AG08395 (cell line): Measurements from ENCODE around the gene OCSTAMP.

ENCODE experiments used
- DNase-seq: peaks from one replicate; pipeline ENCODE4 v3.0.0; 2012; ENCODE audit warnings: mixed read lengths, low spot score

The OCSTAMP gene

DNA sequence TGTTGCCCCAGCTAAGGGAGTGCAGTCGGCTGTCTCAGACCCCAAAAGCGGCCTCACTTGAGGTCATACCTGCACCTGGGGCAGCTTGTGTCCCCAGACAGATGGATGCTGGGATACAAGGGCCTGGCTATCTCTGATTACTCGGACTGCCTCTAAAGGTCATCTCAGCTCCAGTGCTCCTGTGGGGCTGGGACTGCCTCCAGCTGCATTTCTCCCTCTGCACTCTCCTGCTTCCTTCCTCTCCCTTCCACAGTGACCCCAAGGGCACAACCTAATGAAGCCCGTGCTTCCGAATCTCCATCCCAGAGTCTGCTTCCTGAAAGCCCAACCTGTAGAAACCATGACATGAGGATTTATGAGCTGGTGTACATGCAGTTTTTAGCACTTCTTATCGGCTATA is 22.8 kb upstream of the OCSTAMP start:
- no peak for DNase-seq

DNA sequence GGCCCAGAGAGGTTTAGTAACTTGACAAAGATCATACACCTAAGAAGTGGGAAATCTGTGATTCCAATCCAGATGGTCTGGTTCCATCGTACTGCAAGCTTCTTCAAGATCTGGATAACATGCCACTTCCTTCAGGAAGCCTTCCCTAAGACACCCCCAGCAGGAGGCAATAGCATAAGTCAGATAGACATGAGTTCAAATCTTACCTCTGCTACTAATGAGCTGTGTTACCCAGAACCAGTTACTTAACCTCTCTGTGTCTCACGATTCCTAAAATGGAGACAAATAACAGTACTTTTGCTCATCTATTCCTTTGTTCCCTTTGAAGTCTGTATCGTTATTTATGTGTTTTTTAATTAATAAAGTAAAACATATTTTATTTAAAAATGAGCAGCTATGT is 22.3 kb upstream of the OCSTAMP start:
- DNase-seq, result no peak

DNA sequence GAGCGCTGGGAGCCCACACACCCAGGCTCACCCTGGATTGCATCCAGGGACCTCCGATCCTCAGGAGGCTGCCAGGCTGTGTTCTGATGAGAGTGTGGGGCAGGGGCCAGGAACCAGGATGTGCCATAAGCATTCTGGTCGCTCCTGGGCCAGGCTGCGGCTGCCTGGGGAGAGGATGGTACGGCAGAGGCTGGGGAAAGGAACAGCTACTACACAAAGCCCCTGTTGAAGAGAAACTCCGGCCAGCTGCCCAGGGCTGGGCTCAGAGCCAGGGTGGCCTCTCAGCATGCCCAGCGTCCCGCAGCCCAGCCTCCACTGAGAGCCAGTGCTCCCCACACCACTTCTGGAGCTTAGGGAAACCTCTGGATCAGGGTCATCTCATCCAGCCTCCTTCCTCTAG is 21.7 kb upstream of the OCSTAMP start:
- DNase-seq, result no peak

DNA sequence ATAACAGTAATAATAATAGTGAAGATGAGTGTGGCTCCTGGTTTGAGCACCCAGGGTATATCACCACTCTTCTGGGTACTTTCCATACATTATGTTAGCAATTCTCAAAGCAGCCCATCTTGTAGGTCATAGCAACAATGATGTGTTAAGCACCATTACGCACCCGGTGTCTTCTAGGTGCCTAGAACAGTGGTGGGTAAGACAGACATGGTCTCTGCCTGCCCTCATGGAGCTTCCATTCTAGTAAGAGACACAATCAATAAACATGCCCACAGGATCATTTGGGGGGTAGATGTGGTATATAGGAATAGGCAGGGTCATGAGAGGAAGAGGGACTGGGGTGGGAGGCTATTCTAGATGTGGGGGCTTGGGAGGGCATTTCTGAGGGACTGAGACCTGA is 21.0 kb upstream of the OCSTAMP start:
- no peak for DNase-seq

DNA sequence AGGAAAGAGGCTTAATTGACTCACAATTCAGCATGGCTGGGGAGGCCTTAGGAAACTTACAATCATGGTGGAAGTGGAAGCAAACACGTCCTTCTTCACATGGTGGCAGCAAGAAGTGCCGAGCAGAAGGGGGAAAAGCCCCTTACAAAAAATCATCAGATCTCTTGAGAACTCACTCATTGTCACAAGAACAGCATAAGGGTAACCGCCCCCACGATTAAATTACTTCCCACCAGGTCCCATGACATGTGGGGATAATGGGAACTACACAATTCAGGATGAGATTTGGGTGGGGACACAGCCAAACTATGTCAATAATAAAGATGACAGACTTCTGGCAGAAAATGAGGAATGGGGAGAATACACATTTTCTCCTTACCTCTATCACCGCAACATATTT is 20.5 kb upstream of the OCSTAMP start:
- no peak for DNase-seq

DNA sequence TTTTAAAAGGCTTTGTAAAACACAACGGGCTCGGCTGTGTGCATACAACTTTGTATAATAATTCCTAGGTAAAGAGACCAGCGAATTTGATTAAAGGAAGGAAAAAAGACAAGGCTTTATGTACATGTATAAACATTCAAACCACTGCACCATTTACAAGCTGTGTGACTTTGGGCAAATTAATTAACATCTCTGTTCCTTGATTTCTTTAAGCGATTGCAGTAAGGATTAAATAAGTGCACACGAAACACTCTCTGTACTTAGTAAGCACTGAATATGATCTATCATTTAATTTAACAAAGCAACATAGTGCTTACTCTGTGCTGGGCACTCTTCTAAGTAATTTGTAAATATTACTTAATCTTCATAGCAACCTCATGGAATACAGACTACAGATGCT is 19.5 kb upstream of the OCSTAMP start:
- no peak for DNase-seq

DNA sequence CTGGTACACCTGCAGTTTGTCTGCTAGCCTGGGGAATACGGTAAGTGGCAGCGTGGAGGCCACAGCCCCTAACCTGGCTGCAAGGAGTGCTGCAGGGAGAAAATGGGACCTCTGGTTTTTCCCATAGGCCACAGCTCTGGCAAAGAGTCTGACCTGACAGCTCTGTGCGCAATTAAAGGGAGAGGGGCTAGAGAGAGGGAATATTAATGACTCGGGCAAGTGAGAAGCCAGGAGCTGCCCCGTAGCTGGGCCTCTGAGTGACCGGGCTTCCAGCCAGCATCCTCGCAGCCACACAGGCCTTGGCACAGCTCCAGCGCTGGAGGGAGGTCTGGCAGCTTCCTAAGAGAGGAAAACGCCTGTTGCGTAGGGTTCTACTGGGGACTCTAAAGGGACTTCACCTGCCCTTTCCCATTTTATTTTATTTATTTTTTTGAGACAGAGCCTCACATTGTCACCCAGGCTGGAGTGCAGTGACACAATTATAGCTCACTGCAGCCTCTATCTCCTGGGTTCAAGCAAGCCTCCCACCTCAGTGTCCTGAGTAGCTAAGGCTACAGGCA is 18.2 kb upstream of the OCSTAMP start:
- peak; percentile 62 for DNase-seq

DNA sequence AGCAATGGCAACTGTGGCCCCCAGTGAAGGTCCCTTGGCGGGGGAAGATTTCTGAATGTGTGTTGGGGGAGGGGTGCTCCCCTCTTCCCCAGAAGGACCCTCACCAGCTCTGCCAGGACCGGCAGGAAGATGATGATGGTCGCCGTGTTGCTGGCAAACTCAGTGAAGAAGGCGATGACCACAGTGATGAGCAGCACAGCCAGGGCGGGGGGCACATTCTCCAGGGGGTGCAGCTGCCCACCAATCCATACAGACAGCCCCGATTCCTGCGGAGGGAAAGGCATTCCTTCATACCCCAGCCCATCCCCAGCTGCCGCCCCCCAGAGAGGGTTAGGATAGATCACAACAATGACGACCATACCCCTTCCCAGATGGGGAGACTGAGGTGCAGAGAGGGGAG is 15.7 kb upstream of the OCSTAMP start:
- DNase-seq, result no peak

DNA sequence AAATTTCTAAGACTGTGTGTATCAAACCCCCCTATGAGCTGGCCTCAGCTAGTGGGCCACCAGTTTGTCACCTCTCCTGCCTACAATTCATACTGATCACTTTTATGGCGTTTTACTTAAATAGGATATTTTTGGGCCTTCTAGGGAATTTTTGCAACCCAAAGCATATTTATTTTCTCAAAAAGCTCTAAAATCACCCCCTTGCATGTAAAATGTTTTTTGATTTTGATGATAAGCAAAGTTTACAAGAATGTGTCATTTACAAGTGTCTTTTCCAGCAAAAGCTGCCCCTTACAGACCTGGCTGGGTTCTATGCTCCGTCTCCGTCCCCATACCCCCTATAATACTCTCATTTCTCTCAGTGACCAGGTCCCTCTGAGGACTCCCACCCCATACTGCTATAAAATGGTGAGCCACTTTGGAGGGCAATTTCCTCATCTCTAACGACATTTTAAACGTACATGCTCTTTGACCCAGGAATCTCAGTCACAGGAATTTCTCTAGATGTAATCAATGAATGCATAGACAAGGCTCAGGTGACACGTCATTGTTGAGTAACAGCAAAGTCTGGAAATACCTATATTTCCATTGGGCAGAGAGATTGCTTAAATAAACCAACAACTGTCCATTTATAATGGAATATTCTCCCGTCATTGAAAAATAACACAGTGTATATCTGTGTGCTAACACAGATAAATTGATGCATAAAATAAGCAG is 13.9 kb upstream of the OCSTAMP start:
- DNase-seq, result no peak

DNA sequence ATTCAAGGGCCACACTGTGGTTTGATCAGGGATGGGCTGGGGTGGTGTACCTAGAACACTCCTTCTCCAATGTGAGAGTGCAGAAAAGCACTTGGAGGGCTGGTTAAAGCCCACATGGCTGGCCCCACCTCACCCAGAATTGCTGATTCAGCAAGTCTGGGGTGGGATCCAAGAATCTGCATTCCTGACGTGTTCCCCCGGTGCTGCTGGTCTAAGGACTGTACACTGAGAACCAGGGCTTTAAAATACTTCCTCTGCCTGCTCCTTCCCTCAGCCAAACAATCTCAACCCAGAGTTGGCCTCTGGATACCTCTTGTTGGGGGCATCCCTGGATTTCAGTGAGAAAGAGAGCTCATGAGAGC is 13.4 kb upstream of the OCSTAMP start:
- DNase-seq, result no peak

DNA sequence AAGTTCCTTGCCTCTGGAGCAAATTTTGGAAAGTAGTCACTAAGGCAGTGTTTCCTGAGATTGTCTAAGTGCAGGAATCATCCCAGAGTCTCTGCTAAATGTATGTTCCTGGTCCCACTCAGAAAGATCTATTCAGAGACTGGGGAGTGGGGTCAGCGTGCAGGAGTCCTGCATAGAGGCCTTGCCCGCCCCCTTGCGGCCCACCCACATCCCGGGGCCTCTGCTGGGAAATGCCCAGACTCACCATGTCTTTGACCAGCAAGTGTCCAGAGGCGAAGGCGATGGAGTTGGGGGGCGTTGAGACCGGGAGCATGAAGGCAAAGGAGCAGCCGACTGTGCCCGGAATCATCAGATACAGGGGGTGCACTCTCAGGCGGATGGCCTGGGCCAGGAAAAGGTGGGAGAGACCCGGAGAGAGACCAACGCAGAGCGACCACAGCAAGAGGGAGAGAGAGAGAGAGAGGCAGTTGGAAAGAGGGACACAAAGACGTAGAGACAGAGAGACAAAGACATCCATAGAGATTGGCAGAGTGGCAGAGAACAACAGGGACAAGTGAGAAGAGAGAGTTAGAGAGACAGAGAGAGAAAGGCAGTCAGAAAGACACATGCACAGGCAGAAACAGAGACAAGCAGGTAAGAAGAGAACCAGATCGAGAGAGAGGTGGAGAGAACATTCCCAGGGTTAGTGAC is 12.9 kb upstream of the OCSTAMP start:
- DNase-seq, result no peak

DNA sequence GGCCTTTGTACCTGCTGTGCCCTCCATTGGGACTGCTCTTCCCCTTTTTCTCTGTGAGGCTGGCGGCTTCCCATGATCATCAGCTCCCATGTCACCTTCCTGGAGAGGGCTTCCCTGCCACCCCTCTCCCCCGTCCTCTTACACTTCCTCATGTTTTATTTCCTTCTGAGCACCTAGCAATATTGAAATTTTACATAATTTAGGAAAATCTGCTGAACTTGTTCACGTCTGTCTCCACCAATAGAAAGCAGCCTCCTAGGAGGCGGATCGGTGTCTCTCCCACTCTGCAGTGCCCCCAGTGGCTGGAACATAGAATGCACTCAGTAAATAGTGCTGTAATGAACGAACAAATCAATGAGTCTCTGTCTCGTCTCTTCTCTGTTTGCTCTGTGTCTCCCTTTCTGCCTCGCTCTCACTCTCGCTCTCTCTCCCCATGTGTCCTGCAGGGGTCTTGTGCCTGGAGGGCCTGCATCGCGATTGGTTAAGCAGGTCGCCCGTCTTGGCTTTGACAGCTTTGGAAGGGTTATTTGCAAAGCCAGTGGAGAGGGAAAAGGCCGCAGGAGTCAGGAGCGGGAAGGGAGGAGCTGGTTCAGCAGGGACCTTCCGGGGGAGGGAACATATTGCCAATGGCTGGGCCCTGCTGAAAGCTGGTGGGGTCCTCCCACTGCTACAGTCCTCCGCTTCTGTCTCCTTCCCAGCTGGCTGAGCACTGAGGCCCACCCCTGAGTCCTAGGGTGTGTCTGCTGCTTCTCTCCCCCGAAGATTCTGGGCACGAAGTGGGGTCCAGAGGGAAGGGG is 12.1 kb upstream of the OCSTAMP start:
- peak; percentile 85 for DNase-seq

DNA sequence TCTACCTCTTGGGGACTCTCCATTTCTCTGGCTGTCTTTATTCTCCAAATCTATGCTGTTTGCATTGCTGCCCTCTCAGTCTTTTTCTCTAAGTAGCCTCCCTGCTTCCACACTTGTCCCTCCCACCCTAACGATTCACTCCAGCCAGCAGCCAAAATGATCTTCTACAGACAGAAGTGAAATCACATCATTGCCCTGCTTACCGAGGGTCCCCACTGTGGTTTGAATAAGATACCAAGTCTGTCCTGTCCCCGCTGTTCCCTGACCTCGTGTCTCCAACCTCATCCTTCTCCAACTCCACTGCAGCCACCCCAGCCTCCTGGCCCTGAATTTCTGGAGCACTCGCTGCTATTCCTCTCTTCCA is 11.5 kb upstream of the OCSTAMP start:
- no peak for DNase-seq

DNA sequence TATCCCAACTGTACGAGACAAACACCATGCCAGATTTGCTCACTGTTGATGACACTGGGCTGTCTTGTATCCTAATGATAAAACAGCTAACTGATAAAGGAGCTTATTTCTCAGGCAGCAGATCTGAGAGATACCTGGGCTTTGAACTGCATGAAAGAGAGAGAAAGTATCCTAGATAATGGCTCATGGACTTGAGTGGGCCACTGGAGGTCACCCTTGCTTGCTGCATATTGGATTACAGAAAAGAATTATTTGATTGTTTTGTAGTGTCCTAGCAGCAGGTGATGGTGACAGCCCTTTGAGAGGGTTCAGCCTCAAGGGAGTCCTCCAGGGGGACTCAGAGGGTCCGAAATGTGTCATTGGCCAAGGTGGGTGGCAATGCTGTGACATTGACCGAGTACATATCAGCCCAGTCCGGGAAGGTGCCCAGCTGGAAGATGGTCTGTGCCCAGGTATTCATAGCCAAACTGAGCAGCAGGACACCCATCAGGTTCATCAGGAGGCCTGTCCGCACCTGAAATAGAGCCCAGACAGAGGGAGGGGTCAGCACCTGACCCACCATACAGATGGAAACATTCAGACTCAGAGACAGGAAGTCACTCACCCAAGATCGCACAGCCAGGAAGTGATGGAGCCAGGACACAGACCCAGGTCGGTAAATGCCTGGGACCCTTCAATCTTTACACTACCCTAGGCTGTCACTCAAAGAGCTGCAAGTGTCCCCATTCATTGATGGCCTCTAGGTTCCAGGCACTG is 9.4 kb upstream of the OCSTAMP start:
- DNase-seq, result no peak

DNA sequence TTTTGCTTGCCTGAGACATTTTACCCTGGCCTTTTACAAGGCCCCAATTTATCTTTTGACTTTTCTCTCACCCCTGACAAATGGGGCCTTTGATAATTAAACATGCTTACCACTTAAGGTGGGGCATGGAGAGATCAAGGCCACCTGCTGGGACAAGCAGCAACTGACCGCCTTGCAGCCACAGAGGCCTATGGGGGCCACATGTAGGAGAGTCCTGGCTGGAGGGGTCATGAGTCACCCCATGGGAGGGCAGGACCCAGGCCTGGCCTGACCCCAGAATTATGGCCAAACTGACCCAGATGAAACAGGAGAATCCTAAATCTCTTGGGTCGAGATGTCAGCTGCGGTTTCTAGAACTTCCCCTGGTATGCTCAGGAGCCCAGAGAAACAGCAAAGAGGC is 8.5 kb upstream of the OCSTAMP start:
- no peak for DNase-seq

DNA sequence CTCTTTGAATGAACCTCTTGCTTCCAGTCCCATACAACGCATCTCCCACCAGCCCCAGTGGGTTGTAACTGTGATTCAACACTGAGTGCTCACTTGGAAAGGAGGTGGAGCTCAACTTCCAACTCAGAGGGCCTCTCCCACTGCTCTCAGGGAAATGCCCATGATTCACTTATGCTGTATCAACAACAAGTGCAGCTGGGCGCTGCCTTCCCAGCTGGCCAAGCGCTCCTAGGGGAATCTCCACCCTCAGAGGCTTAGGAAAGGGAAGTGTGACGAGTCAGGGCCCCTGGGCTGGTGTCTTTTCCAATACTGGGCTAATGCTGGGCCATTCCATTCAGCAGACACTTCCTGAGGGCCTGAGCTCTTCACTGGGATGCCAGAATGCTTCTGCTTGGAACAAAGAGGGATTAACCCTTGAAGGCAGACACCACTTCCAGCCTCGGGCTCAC is 8.1 kb upstream of the OCSTAMP start:
- peak; percentile 76 for DNase-seq

DNA sequence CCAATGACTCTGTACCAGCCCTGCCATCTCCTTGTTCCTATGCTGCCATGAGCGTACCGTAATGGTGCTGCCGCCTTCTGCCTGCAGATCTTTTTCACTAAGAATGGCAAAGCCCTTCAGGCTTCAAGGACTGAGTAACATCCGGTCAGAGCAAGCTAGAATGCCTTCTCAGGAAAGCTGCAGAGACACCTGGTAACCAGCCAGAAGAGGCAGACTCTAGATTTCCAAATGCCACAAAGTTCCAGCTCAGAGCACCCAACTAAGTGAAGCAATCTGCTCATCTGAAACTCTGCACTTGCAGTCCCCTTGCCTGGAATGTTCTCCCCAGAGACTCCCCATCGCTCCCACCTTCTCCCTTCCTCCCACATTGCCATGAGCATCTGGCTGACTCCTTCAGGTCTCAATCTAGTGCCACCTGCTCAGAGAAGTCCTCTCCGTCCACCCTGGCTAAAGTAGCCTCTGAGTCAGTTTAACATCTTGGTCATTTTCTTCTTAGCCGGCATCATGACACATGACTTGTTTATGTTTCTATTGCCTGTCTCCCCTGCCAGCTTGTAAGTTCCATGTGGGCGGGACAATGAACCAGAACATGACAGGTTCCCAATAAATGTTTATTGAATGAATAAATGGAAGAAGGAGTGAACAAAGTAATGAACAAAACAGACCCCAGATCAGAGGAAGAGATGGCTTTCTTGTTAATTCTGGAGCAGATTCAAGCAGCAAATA is 6.9 kb upstream of the OCSTAMP start:
- DNase-seq, result peak; percentile 77

DNA sequence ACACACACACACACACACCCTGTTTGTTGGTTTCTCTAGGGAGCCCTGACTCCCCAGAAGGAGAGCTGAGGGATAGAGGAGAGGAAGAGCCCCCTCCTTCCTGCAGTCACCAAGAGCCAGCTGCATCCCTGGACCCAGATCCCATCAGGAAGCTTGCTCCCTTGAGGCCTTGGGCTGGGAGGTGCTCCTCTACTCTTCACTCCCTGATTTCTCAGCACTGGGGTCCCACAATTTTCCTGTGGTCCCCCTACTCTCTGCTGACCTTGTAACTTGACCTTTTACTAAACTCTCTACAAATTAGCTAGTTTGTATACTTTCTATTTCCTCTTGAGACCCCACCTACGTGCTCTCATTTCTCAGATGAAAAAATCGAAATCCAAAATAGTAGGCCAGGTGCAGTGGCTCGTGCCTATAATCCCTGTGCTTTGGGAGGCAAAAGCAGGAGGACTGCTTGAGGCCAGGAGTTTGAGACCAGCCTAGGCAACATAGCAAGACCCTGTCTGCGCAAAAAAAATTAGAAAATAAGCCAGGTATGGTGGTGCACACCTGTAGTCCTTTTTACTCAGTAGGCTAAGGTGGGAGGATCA is 5.0 kb upstream of the OCSTAMP start:
- DNase-seq, result no peak

DNA sequence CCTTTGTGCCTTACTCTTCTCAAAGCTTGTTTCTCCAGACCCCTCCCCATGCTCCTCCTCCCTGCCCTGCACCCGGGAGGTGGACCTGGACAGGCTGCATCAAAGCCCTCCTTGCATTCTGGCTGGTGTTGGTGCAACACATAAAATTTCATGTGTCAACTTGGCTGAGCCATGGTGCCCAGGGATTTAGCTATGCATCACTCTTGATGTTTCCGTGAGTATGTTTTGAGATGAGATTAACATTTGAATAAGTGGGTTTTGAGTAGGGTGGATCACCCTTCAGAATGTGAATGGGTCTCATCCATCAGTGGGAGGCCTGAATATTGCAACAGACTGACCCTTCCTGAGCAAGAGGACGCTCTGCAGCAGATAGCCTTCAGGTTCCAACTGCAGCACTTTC is 4.4 kb upstream of the OCSTAMP start:
- no peak for DNase-seq

DNA sequence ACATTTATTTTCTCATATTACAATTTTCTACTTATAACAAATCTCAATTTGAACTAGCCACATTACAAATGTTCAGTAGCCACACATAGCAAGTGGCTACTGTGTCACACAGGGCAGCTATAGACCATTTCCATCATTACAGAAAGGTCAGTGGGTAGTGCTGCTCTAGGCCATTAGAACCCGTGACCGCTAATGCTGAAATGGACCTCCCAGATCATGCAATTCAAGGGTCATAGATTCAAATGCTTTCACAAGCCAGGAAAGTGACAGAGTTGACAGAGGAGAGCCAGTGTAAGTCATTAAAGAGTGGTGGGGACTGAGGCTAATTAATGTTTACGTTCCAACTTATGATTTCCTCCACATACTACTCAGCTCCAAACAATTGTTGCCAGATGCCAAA is 3.5 kb upstream of the OCSTAMP start:
- no peak for DNase-seq
